Muscle of back (tissue), 11 donors: ENCODE measurements around the gene ANO9. TPM values are rescaled to one million over a fixed set of nuclear protein-coding genes. Genes with fewer than 3 reads are reported as not detected.
A peak's percentile ranks its signal among the peaks of the same experiment; 100 is the strongest.

ENCODE experiments used
- DNase-seq, 3 donors: peaks; one replicate each; pipeline versions ENCODE4 v3.0.0 to v3.0.0-alpha.2; 2013
- polyA plus RNA-seq, 10 donors: library from polyadenylated mRNA; unstranded; fragments of 120-200 nt; gene quantifications; one replicate each; pipeline ENCODE4 v1.2.1, GENCODE V29; 2013; ENCODE audit not compliant: insufficient read length in 10 of 10

ANO9 gene
- polyA plus RNA-seq, 10 donors = 0.08 to 2.7 (median 0.44) TPM

DNA sequence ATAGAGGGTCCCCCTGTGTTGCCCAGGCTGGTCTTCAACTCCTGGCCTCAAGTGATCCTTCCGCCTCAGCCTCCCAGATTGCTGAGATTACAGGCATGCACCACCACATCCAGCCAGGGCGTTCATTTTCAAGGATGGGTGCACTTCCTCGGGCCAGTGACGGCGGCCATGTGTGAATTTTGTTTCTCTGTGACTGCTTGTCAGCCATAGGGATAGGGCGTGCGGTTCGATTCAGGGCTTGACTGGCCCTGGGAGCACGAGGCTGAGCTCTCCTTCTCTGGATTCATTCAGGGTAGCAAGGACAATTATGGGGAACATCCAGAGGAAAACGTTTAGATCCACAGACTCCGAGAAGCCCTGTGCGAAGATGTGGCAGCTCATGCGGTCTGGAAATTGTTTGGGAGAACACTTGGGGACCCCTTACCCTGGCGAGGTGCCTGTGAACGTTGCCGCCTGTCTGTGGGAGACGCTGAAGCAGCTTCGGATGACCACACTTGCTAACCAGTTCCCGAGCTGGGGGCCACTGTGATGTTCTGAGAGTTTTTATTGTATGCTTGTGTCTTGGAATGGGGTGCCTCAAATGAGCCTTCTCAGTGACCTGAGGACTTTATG, 11.2 kb upstream of the ANO9 start:
- DNase-seq = no peak

DNA sequence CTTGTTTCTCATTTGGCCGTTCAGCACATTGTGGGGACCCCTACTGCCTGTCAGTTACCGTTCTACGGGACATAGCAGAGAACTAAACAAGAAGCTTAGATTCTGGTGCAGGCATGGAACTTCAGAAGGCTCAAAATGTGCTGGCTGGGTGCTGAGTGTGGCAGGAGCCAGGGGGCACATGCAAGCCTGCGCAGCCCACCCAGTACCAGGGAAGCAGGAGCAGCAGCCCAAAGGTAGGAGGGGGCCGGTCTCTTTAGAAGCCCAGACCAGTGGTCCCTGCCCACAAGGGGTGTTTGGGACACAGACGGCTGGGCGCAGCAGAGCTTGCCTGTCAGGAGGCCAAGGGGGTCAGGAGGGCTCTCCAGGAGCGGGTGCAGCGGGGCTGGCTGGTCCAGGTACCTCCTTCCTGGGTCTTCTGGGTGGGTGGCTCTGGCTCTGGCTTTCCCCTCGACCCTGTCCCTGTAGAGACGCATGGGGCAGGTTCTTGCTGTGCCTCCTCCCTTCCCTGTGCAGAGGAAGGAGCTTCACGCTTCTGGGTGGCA, 10.5 kb upstream of the ANO9 start:
- no peak for DNase-seq

DNA sequence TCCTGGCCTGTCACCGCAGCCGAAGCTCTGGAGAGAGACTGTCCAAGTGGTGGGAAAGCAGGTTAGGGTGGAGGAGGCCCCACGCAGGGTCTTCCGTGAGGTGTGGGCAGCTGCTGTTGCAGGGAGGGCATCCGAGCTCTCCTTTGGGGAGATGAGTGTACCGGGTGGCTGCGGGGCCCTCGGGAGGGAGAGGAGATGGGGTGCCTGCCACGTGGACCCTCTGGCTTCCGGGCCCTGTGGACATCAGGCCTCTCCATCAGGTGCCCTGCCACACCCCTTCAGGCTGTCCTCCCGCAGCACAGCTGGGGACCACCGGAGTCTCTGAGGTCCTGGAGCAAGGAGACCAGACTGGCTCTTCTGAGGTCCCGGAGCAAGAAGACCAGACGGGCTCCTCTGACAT, 9.9 kb upstream of the ANO9 start:
- DNase-seq = no peak

DNA sequence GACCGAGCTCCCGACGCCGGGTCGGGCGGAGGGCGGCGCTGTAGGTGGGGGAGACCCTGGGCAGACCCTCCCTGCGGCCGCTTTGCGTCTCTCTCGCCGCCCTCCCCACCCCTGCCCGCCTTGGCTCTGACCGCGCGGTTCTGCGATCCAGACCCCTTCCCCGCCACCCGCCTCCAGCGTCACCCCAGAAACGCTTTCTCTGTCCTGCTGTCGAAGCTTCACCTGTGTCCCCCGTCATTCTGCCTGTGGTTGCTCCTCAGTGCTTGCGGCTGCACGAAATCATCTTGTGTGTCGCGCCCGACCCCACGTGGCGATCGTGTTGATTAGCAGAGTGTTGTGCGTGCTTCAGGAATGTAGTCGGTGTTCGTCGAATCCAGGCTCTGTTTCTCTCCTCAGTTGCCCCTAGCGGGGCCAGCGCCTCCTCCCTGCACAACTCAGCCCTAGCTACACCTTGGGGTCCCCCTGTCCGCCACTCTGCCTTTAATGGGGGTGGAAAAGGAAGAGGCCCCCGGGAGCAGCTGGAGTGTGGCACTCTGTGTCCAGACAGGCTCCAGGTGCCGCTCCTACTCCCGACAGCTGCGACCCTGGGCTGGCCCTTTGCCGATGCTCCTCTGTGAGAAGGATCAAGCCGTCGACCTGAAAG, 9.1 kb upstream of the ANO9 start:
- peak; percentile 48 to 85 (median 67) for DNase-seq

DNA sequence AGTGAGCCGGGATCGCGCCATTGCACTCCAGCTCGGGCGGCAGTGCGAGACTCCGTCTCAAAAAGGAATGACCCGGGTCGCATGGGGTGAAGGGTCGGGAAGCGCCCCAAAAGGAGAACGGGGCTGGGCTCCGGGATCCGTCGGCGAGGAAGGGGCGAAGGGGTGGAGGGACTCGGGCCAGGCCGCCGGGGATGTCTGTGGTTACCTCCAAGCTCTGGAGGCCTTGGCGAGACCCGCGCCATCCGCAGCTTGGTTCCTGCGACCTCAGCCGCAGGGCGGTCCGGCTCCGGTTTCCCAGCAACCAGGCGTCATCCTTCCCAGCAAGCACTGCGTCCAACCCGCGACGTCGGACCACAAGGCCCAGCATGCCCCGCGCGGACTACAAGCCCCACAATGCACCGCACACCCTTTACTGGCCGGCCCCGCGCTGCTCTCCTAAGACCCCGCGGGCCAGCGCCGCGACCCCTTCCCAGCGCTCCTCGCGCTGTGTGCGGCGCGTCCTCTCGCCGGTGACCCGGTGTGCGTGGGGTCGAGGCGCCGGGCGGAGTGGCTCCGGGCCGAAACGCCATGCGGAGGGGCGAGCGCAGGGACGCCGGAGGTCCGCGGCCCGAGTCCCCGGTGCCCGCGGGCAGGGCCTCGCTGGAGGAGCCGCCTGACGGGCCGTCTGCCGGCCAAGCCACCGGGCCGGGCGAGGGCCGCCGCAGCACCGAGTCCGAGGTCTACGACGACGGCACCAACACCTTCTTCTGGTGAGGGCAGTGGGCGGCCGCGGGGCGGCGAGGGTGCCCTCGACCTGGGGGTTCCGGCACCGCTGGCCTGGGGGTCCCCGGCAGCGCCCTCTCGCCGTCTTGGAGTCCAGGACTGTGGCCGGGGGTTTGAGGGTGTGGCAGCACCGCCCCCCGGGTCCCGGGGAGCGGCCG, 8.3 kb upstream of the ANO9 start, which contains the start of gene PTDSS2:
Gene PTDSS2 (plus strand): TSS at position 391 of the 920 bp plus-strand sequence. CDS start 177 bp downstream, at position 568.
- peak; percentile 94 to 98 (median 97) for DNase-seq

DNA sequence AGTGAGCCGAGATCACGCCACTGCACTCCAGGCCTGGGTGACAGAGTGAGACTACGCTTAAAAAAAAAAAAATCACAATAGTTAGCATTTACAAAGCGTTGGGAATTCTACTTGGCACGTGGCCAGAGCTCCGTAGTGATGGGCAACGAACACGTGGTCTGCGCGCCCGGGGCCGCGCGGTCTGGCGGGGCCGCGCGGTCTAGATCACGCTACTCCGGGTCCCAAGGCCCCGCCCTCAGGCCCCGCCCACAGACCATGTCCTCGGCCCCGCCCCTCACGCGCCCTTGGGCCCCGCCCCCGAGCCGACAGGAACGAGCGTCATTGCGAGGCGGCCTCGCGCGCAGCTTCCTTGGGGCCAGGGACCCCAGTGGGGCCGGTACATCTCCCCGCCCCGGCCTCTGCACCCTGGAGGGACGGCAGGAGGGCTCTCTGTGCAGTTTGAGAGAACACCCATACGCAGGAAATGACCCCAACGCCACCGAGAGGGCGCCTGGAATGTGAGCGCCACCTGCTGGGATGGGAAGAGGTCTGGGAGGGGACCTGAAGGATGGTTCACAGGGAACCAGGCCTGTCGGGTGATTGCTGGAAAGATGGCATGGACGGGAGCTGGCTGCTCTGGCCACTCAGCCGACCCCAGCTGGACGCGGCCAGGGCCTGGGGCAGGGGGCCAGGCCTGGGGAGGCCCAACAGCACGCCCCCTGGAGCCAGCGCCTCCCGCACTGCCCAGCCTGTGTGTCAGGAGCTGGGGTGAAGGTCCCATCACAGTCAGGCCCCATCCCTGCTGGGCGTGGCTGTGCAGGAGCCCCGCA, 6.3 kb upstream of the ANO9 start:
- DNase-seq = peak; percentile 90 to 96 (median 93)

DNA sequence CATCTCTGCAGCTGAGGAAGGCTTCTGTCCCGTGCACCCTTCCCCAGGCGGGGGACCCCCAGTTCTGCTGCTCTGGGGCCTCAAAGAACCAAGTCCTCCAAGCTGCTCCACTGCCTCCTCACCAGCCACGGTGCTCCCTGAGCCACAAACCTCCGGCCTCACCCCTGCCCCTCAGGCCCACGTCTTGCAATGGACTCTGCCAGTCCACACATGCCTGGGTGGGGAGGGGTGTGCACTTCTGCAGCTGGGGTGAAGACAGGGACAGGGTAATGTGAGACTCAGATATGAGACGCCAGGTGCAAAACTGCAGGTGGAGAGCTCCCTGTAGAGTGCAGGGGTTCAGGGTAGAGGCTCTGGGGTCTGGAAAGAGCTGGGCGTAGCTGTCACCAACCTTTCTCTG, 5.1 kb upstream of the ANO9 start:
- peak in 1 of 3 donors; percentile 45 for DNase-seq

DNA sequence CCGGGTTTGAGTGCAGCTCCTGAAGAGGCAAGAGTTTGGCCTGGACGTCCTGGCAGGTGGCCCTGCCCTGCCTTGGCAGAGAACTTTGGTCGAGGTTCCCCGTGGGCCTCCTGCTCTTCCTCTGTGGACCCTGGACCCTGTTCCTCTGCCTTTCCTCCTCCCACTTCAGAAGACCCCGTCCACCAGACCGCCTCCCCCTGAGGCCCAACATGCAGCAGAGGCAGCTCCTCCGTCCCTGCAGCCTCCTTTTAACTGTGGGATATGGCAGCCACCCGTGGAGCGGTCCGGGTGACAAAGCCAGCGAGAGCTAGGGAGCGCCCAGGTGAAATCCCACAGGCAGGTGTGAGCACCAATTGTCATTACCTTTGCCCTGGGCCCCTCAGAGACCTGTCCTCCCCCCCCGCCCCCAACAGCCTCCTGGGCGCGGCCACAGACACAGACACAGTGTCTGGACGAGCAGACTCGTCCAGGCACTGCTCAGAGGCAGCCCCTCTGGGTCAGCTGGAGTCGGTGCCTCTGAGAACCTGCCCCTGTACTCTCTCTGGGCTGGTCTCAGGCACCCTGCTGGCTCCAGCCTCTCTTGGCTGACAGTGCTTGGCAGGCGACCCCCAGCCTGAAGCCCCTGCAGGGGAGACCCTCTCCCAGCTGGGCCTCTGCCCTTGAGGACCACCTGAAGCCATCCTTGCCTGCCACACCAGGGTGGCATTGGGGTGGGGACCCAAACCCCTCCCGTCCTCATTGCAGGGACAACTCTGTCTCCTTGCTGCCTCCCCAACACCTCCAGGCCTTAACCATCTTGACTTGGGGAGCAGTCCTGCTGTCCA, 4.2 kb upstream of the ANO9 start:
- DNase-seq = no peak

DNA sequence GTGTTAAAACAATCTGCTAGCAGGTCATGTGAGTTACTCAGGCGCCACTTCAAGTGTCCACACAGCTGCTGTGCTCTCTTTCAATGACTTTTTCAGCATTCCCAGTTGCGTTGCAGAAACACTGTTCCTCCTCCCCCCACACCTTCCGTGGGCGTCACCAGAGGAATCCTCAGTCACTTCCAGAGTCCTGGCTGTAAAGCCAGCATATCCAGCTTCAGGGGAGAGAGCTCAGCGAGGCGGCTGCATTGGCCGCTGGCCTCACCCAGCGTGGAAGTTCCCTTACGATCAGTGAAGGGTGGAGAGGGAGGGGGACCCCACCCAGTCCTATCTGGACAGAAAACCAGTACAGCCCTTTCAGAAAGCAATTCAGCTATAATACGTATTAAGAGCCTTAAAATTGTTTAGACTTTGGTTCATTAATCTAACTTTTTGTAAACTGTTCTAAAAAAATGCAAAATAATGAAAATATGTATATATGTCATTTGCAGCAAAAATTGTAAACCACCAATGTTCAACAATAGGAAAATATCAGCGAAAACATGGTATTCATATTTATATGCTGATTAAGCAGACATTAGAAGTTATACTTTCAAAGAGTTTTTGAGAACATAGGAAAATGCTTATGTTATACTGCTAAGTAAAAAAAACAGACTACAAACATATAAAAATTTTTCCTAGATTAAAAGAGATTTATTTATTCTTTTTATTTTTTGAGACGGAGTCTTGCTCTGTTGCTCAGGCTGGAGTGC, 2.8 kb upstream of the ANO9 start:
- peak in 2 of 3 donors; percentile 47 to 62 for DNase-seq

DNA sequence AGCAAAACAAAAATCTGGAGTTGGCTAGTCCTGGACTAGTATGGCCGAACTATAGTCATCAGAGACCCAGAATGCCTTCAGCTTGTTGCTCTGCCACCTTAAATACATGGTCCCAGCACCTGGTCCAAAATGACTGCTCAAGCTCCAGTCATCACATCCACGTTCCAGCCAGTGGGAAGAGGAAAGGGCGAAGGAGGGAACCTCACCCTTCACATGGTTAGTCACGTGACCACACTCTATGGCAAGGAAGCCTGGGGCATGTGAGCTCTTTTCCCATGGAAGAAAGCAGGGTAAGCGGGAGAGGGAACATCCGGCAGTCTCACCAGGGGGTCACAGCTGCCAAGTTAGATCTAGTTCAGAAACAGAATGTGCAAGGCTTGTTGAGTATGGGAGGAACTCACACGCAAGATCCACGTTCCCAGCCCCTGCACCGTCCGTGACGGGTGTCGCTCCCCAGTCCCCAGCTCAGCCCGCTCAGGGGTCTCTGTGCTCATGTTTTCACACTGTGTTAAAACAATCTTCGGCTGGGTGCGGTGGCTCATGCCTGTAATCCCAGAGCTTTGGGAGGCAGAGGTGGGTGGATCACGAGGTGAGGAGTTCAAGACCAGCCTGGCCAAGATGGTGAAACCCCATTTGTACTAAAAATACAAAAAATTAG, 1.9 kb upstream of the ANO9 start:
- DNase-seq = peak in 1 of 3 donors; percentile 41

DNA sequence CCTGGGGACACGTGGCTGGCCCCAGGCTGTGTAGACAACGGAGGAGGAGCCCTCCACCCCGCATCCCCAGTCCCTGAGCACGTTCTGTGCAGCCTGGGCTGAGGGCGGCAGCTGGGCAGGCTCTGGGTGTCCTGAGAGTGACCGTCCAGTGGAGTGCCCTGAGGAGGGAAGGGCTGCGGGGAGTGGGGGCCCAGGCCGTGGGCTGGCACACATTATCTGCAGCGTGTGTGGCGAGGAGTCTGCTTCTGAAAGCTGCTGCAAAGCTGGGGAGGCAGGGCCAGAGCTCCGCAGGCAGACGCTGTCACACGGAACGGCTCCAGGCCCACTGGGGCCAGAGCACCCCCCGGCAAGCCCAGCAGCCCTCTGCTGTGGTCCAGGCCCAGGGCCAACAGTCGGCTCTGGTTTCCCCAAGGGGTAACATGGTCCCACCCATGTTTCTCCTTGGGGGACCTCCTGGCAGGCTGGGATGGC, 835 bp upstream of the ANO9 start:
- no peak for DNase-seq

DNA sequence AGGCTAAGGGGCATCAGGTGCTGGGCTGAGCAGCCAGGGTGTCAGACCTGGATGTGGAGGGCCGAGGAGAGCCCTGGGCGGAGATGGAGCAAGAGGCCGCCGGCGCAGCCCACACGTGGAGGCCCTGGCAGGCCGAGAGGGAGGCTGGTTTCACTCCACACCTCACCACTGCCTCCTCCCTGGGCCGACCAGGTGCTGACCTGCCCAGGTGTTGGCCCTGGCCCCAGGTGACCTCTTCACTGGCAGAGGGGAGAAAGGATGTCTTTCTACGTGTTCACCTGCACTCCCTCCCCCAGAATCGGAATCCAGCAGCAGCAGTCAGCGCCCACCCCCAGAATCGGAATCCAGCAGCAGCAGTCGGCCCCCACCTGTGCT, 781 bp downstream of the ANO9 start:
- DNase-seq = no peak

DNA sequence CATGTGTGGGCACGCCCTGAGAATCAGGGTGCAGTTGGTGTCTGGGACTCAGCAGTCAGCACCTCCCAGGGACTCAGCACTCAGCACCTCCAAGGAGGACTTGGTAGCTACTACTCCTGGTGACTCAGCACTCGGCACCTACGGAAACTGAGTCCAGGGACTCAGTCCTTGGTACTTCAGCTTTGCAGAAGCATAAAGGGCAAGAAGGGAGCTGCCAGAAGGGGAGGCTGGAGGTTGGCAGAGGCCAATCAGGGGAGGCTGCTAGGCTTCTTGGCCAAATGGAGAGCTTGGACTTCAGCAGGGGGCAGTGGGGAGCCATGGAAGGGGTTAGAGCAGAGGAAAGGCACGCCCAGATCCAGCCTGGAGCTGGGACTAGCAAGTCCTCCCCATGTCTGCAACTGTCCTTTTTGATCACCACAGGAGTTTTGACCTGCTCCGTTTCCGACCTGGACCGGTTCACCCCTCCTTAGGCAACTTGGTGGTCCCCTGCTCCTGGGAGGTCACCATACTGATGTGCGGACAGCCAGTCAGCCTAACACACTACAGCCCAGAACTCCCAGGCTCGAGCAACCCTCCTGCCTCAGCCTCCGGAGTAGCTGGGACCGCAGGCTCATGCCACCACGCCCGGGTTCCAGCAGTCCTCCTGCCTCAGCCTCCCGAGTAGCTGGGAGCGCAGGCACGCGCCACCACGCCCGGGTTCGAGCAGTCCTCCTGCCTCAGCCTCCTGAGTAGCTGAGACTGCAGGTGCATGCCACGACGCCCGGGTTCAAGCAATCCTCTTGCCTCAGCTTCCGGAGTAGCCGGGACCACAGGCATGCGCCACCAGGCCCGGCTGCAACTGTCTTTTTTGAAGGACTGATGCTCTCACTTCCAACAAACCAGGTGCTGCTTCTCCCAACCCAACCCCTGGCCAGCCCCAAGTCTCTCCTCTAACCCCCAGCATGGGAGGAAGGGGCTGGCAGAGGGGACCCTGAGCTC, 1.5 kb downstream of the ANO9 start:
- DNase-seq = no peak

DNA sequence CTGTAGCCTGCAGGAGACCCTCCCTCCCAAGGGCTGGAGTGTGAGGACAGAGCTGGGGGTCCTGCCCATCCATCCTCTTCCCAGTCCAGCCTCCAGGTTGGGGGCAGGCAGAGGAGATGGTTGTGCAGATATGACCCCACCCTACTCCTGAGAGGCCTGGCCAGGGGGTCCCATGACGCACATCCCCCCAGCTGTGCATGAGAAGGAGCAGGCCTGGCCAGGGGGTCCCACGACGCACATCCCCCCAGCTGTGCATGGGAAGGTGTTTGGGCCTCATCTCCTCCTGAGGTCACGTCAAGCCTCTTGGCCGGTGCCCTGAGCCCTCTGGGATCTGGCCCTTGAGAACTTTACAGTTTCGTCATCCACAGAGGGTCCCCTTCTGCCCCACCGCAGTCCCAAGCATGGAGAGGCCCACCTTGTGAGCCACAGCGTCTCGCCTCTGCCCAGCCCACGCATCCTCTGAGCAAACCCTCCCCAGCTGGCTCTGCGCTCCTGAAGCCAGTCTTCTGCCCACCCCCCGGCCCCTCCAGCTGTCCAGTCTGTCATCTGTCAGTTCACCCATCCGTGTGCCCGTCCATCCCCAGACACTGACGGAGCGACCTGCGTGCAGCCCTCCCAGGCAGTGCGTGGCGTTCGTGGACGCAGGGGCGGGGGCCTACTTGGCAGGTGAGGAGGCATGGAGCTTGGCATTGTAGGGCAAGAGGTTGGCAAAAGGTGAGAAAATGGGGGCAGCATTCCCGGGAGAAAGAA, 2.3 kb downstream of the ANO9 start:
- DNase-seq = no peak

DNA sequence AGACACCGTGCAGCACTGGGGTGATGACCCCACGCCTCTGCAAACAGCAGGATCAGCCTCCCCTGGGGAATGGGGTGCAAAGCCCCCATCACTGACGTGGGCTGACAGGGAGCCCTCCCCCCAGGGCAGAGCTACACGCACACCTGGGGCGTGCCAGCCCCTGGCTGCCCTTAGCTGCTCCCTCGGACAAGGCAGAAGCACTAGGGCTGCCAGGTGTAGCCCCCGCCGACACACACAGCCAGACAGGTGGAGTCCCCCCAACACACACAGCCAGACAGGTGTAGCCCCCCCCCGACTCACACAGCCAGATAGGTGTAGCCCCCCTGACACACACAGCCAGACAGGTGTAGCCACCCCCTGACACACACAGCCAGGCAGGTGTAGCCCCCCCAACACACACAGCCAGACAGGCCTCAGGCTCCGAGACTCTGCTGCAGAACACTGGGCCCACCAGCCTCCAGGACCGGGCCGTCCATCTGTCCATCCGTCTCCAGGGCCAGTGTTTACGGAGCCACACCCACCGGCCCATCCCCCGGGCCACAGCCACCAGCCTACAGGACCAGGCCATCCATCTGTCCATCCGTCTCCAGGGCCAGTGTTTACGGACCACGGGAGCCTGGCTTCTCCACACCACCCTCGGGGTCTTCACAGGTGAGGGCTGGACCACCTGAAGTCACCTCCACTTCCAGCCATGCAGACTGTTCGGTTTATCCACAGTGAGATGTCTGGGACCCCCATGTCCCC, 3.5 kb downstream of the ANO9 start:
- DNase-seq = no peak

DNA sequence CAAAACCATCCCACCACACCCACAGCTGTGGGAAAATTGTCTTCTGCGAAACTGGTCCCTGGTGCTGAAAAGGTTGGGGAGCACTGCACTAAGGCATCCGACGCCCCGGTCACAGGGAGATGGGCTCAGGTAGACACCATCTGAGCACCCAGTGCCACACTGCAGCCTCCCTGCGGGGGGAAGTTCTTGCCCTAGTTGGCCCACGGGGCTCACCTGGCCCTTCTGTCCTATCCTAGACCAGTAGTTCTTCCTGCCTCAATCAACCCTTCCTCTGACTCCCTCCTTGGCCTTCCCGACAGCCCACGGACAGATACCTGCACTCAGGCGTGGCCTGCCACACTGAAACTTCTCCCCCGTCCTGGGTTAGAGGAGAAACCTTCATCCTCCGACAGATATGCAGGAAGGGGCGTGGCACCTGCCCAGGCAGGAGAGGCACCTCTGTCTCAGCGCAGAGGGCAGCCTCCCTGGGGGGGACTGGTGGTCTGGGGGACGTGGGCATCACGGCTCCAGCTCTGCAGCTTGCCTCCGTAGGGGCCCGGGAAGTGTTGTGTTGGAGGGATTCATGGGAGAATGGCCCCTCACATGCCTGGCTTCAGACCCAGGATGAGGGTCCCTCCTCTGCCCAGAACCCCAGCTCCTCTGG, 4.5 kb downstream of the ANO9 start:
- DNase-seq = no peak
